ENCODE results near the gene MYL10. TPM values are rescaled to one million over a fixed set of nuclear protein-coding genes. Genes with fewer than 3 reads are reported as not detected.

Gene MYL10
- total and polyA plus RNA-seq, 2 of the 8 experiments (the other 6 are each of a cell fraction or from before 2014, with no cell fraction given), result 0.18 TPM; not detected in 1

- no peaks in the 10 kb centered on the region for H3K36me3 ChIP-seq (ENCODE audit: control insufficient read depth in 2 of 4, insufficient read depth in 4 of 4, low read length in 3 of 4)
- DNase-seq (ENCODE audit: low read depth in 1 of 2, low spot score in 2 of 2), result peak in 1 of 2 experiments; percentile 37
- H4K91ac ChIP-seq (replicated peaks; ENCODE audit: insufficient read length, low read length), result no peak overlapping the region
- no peaks in the 10 kb centered on the region; a peak in 1 of 7 replicates for H3K27me3 ChIP-seq (replicated peaks in 1 of 4; ENCODE audit: control insufficient read depth in 3 of 4, extremely low read depth in 1 of 4, insufficient read depth in 3 of 4, low read length in 3 of 4)
- no peak for FAIRE-seq
- no peak overlapping the region for H4K5ac ChIP-seq (ENCODE audit: insufficient read length, low read depth, low read length)
- H2AK5ac ChIP-seq (ENCODE audit: low read depth, low read length), result no peak overlapping the region
- H3K9me3 ChIP-seq (ENCODE audit: insufficient read depth in 2 of 2, low read depth in 1 of 2, low read length in 1 of 2), result no peaks in the 10 kb centered on the region
- peaks cover 5% of the 10 kb centered on the region; the same call in 1 of the 2 replicates for H3K23me2 ChIP-seq (ENCODE audit: low read depth, low read length)
- no peaks in the 10 kb centered on the region for H3K79me1 ChIP-seq (ENCODE audit: low read depth, low read length)
- H3K4me2 ChIP-seq (ENCODE audit: insufficient read depth in 1 of 2, low read depth in 2 of 2, low read length in 2 of 2), result no peak overlapping the region
- H2BK20ac ChIP-seq (ENCODE audit: low read length), result no peak overlapping the region
- H3K9ac ChIP-seq (replicated peaks in 1 of 4; ENCODE audit: extremely low read depth in 1 of 4, low read depth in 3 of 4, low read length in 3 of 4), result no peak overlapping the region
- H2BK120ac ChIP-seq (replicated peaks; ENCODE audit: low read depth, low read length), result no peak overlapping the region
- H3K79me2 ChIP-seq (ENCODE audit: control insufficient read depth in 1 of 2, insufficient read depth in 2 of 2, low read length in 2 of 2), result no peaks in the 10 kb centered on the region
- no peak overlapping the region for H3K14ac ChIP-seq (ENCODE audit: insufficient read length)
- no peaks in the 10 kb centered on the region for H3K4me1 ChIP-seq (replicated peaks in 1 of 4; ENCODE audit: control insufficient read depth in 3 of 4, insufficient read depth in 4 of 4, low read length in 3 of 4)
- H3K23ac ChIP-seq (ENCODE audit: insufficient read length), result no peak overlapping the region
- POLR2A ChIA-PET (ENCODE audit: partially characterized antibody), result interaction anchor here (0.6 kb wide), 2 partner anchors 35 to 95 kb away, joined by 3 read pairs; no protein-coding TSS in a partner anchor
- no peak overlapping the region for H3K56ac ChIP-seq (replicated peaks; ENCODE audit: insufficient read length, low read depth, low read length)
- no peak overlapping the region for H4K8ac ChIP-seq (ENCODE audit: extremely low read depth, insufficient read depth, low read length)
- WGBS, 2 experiments (ENCODE audit: extremely low coverage in 1 of 2, insufficient coverage in 1 of 2, insufficient read length in 1 of 2, insufficient replicate concordance in 2 of 2, low coverage in 1 of 2, low lambda C conversion rate in 2 of 2, missing lambda C conversion rate in 1 of 2), result 84% methylated on average over 4 of the region's 5 CpGs; no CpG with 5 or more reads in 1 of the 2 experiments
- H4K20me1 ChIP-seq (replicated peaks in 1 of 2; ENCODE audit: control insufficient read depth in 1 of 2, insufficient read depth in 2 of 2, low read length in 2 of 2), result peaks cover 0 to 5% of the 10 kb centered on the region in 2 experiments
- H2BK12ac ChIP-seq (ENCODE audit: low read depth, low read length), result no peak overlapping the region
- H3K4me3 ChIP-seq (ENCODE audit: extremely low read depth in 1 of 4, insufficient read depth in 2 of 4, low read depth in 3 of 4, low read length in 4 of 4), result no peak overlapping the region
- CTCF ChIA-PET (ENCODE audit: partially characterized antibody), result interaction anchor here (0.7 to 2.7 kb wide), 3 partner anchors 14 to 57 kb away, joined by 3 to 8 read pairs (median 4); no protein-coding TSS in a partner anchor
- no peak overlapping the region for H3K27ac ChIP-seq (ENCODE audit: low read depth, low read length)
- no peak overlapping the region for H3K4ac ChIP-seq (replicated peaks; ENCODE audit: insufficient read length, low read depth, low read length)
- H2BK5ac ChIP-seq (ENCODE audit: low read depth, low read length), result no peak overlapping the region
- no peak overlapping the region for H2BK15ac ChIP-seq (ENCODE audit: low read length)
- no peak overlapping the region for H2AFZ ChIP-seq (ENCODE audit: low read length)
- no peak overlapping the region for H3K18ac ChIP-seq (ENCODE audit: extremely low read depth, low read length)
- TF ChIP-seq ZNF274 (IDR thresholded peaks at IDR 0.05; ENCODE audit: borderline replicate concordance, extremely low read depth, low read length) (no peak), KDM1A (IDR thresholded peaks at IDR 0.05; ENCODE audit: borderline replicate concordance, low read length) (no peak), TAF1 (IDR thresholded peaks at IDR 0.05; ENCODE audit: low read depth, low read length) (no peak), RXRA (IDR thresholded peaks at IDR 0.05; ENCODE audit: insufficient read depth, low read depth, low read length) (no peak), SIRT6 (IDR thresholded peaks at IDR 0.05; ENCODE audit: low read length) (no peak), POLR2AphosphoS5 (IDR thresholded peaks at IDR 0.05; ENCODE audit: low read depth, low read length) (no peak), RNF2 (IDR thresholded peaks at IDR 0.05; ENCODE audit: borderline replicate concordance, low read depth, low read length, missing control alignments, poor library complexity, severe bottlenecking) (no peak)
These were observed 40.0 kb downstream of the MYL10 start for GRCh38 chr7:101589052-101589451.
